Esophagus squamous epithelium (tissue), 4 donors: ENCODE data around the gene OR6C65.

Source experiments
- CTCF ChIP-seq, 6 experiments: fragments of 450-650 bp in 4 of 6; fragments of 200-600 bp in 2 of 6; sonication (generic) in 2 of 6; IDR thresholded peaks; one replicate each; pipeline ENCODE4 v1.5.1; 2016 to 2019; ENCODE audit warnings: antibody characterized with exemption in 6 of 6, mild to moderate bottlenecking in 4 of 6, moderate library complexity in 4 of 6
- POLR2A ChIP-seq, 4 donors: fragments of 450-650 bp; IDR thresholded peaks; one replicate each; pipeline ENCODE4 v1.6.1; 2017; ENCODE audit warnings: antibody characterized with exemption in 4 of 4, mild to moderate bottlenecking in 4 of 4, moderate library complexity in 3 of 4

- no peak for TF ChIP-seq CTCF (IDR thresholded peaks at IDR 0.05)
- no peak for TF ChIP-seq POLR2A (IDR thresholded peaks at IDR 0.05)
These were observed 28.3 kb downstream of the OR6C65 start for GRCh38 chr12:55428331-55429243.
